HEK293T (cell line): ENCODE measurements around the gene CA11.

Experiments used
- CTBP1 ChIP-seq: fragments of 450-650 bp; IDR thresholded peaks from 2 replicates; pipeline ENCODE4 v1.6.1; 2016; ENCODE audit warnings: borderline replicate concordance
- FOXM1 ChIP-seq: fragments of 450-650 bp; IDR thresholded peaks from 2 replicates; pipeline ENCODE4 v1.6.1; 2017; ENCODE audit warnings: mild to moderate bottlenecking, borderline replicate concordance
- NFRKB ChIP-seq: fragments of 450-650 bp; IDR thresholded peaks from 2 replicates; pipeline ENCODE4 v1.6.1; 2016; ENCODE audit warnings: mild to moderate bottlenecking, moderate library complexity
- SP1 ChIP-seq: fragments of 450-650 bp; IDR thresholded peaks from 2 replicates; pipeline ENCODE4 v1.6.1; 2017
- SUZ12 ChIP-seq: fragments of 450-650 bp; IDR thresholded peaks from 2 replicates; pipeline ENCODE4 v1.6.1; 2016; ENCODE audit warnings: mild to moderate bottlenecking

DNA sequence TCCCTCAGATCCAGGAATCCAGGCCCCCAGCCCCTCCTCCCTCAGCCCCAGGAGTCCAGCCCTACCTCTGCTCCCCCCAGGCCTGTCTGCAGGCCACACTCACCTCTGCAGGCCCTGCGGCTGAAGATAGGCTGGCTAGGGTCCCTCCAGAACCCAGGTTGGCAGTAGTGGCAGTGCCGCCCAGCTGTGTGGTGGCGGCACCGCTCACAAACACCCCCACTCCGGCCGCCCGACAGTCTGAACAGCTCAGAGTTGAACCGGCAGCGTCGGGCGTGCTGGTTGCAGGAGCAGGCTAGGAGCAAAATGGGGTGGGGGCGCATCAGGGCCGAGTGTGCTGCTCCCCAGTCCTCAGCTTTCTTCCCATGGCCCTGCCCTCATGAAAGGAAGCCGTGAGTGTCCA lies 18.5 kb upstream of the CA11 start:
- no peak for TF ChIP-seq SP1
- TF ChIP-seq FOXM1: no peak
- no peak for TF ChIP-seq CTBP1
- TF ChIP-seq SUZ12: no peak
- no peak for TF ChIP-seq NFRKB
